OCI-LY7 (cell line): ENCODE measurements around the gene TRPM3.

Experiments
- EZH2phosphoT487 ChIP-seq: fragments of 200-600 bp; sonication (generic); IDR thresholded peaks from 2 replicates; pipeline ENCODE4 v1.6.1; 2018; ENCODE audit warnings: low read depth, borderline replicate concordance, mild to moderate bottlenecking, mixed run types, antibody characterized with exemption, low read length, moderate library complexity, mixed read lengths
- TF ChIP-seq, protein P1 (sequence below): fragments of 200-600 bp; sonication (generic); conservative IDR thresholded peaks from 2 replicates; pipeline ENCODE4 v1.5.1; 2014; ENCODE audit warnings: mild to moderate bottlenecking, antibody characterized with exemption, low read length, moderate library complexity, mixed read lengths

DNA sequence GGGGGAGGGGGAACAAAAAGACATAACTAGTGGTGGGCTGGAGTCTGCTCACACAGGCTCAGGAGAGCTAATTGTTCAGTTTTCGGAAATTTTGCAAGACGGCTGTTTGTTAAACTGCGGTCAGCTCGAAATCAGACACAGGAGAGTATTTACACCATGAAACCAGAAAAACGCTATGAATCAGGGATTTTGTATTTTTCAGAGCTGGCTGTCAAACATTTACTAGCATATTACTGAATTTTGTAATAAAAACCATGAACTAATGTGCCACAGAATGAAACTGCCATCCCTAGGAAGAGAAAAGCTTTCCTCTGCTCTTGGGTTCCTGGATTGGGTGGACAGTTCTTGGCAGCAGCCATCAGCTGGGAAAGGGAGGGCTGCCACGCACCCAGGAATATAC is 45.3 kb downstream of the TRPM3 start:
- TF ChIP-seq, protein P1, sequence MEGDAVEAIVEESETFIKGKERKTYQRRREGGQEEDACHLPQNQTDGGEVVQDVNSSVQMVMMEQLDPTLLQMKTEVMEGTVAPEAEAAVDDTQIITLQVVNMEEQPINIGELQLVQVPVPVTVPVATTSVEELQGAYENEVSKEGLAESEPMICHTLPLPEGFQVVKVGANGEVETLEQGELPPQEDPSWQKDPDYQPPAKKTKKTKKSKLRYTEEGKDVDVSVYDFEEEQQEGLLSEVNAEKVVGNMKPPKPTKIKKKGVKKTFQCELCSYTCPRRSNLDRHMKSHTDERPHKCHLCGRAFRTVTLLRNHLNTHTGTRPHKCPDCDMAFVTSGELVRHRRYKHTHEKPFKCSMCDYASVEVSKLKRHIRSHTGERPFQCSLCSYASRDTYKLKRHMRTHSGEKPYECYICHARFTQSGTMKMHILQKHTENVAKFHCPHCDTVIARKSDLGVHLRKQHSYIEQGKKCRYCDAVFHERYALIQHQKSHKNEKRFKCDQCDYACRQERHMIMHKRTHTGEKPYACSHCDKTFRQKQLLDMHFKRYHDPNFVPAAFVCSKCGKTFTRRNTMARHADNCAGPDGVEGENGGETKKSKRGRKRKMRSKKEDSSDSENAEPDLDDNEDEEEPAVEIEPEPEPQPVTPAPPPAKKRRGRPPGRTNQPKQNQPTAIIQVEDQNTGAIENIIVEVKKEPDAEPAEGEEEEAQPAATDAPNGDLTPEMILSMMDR: no peak
- TF ChIP-seq EZH2phosphoT487: no peak
